OCI-LY1 (cell line): Measurements from ENCODE around the gene ABR.

ENCODE experiments used
- CTCF ChIP-seq: fragments of 200-600 bp; sonication (generic), shearing (Covaris generic); IDR thresholded peaks from 2 replicates; pipeline ENCODE4 v1.5.1; 2017; ENCODE audit warnings: mild to moderate bottlenecking, antibody characterized with exemption, low read length, moderate library complexity, mixed read lengths
- EZH2 ChIP-seq: fragments of 200-600 bp; sonication (generic), shearing (Covaris generic); IDR thresholded peaks from 2 replicates; pipeline ENCODE4 v1.8.0; 2017; ENCODE audit warnings: borderline replicate concordance, mixed run types, mild to moderate bottlenecking, antibody characterized with exemption, low read length, moderate library complexity, mixed read lengths

DNA sequence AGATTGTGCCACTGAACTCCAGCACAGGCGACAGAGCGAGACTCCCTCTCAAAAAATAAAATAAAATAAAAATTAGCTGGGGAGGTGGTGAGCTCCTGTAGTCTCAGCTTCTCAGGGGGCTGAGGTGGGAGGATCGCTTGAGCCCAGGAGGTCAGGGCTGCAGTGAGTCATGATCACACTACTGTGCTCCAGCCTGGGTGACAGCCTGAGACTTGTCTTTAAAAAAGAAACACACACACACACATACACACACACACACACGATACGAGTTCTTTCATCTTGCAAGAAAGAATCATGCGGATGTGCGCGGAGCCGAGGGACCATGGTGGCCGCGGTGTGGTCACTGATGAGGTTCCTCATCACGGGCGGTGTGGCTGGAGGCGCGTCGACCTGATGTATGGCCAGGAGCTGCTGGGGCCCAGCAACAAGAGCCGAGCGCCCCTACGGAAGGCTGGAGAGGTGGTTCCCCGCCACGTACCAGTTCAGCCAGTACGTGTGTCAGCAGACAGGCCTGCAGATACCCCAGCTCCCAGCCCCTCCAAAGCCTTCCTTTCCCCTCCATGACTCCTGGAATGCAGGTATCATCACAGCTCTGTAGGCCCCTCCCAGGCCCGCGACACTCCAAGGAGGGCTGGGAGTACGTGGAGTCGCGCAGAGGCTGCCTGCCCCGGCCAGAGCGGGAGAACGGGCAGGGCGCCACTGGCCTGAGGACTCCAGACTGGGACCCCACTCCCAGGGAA is 220.9 kb downstream of the ABR start:
- TF ChIP-seq CTCF (no peak), EZH2 (no peak)
